SK-N-SH (cell line): Measurements from ENCODE around the gene IL17RA. TPM values are rescaled to one million over a fixed set of nuclear protein-coding genes. Genes with fewer than 3 reads are reported as not detected.
A peak's percentile ranks its signal among the peaks of the same experiment; 100 is the strongest.

Source experiments
- CTCF ChIA-PET: fragments of 300-600, 350-600 bp; formaldehyde crosslinking; extraction: SDS; loops from one replicate; lab custom pipeline; 2021; lab: Yijun Ruan, JAX
- POLR2A ChIA-PET: fragments of 350-600 bp; sonication (Branson Sonifier 250); formaldehyde crosslinking; extraction: SDS; loops from one replicate; lab custom pipeline; 2020; ENCODE audit warnings: antibody characterized with exemption, inconsistent platforms; lab: Yijun Ruan, JAX
- DNase-seq: peaks from one replicate; pipeline ENCODE4 v3.0.0; 2012
- H2AFZ ChIP-seq: fragments of 200-600 bp; sonication (generic); 2 replicates; pipeline ENCODE4 v1.8.1; 2016; ENCODE audit warnings: antibody characterized with exemption, mild to moderate bottlenecking, low read depth
- H3F3A ChIP-seq: fragments of 200-600 bp; sonication (generic); replicated peaks from 2 replicates; pipeline ENCODE3; 2016; ENCODE audit warnings: antibody characterized with exemption, mild to moderate bottlenecking; ENCODE audit not compliant: insufficient read depth
- H3K27ac ChIP-seq, 2 experiments: fragments of 200-500 bp in 1 of 2; fragments of 200-600 bp in 1 of 2; sonication (Bioruptor generic) in 1 of 2; sonication (generic), shearing (Covaris generic) in 1 of 2; 2 replicates each; pipeline versions ENCODE4 v1.5.1 to v1.6.1; 2014 to 2016; ENCODE audit warnings: low read depth in 2 of 2, inconsistent platforms in 1 of 2, low read length in 1 of 2, mild to moderate bottlenecking in 1 of 2, mixed read lengths in 1 of 2
- H3K27me3 ChIP-seq: fragments of 200-600 bp; sonication (generic), shearing (Covaris generic); 2 replicates; pipeline ENCODE4 v1.6.1; 2016; ENCODE audit warnings: mixed run types; ENCODE audit not compliant: insufficient read depth
- H3K36me3 ChIP-seq, 2 experiments: fragments of 200-500 bp in 1 of 2; fragments of 200-600 bp in 1 of 2; sonication (Bioruptor generic) in 1 of 2; sonication (generic) in 1 of 2; replicated peaks in 1 of 2; 2 replicates each; pipeline versions ENCODE3 to v1.5.1; 2014 to 2016; ENCODE audit warnings: low read length in 1 of 2, mild to moderate bottlenecking in 1 of 2; ENCODE audit not compliant: insufficient read depth in 2 of 2, control insufficient read depth in 1 of 2
- H3K4me1 ChIP-seq, 2 experiments: fragments of 200-500 bp in 1 of 2; fragments of 200-600 bp in 1 of 2; sonication (Bioruptor generic) in 1 of 2; sonication (generic), shearing (Covaris generic) in 1 of 2; 2 replicates each; pipeline versions ENCODE4 v1.5.1 to v1.6.1; 2014 to 2016; ENCODE audit warnings: low read depth in 1 of 2, low read length in 1 of 2, mixed run types in 1 of 2; ENCODE audit not compliant: insufficient read depth in 2 of 2, control insufficient read depth in 1 of 2
- H3K4me2 ChIP-seq: fragments of 200-600 bp; sonication (generic), shearing (Covaris generic); 2 replicates; pipeline ENCODE4 v1.6.1; 2017; ENCODE audit warnings: mixed run types
- H3K4me3 ChIP-seq, 2 experiments: fragments of 200-500 bp in 1 of 2; fragments of 200-600 bp in 1 of 2; sonication (Bioruptor generic) in 1 of 2; sonication (generic), shearing (Covaris generic) in 1 of 2; 2 replicates each; pipeline versions ENCODE4 v1.5.1 to v1.8.1; 2014 to 2016; ENCODE audit warnings: low read depth in 2 of 2, inconsistent platforms in 1 of 2, low read length in 1 of 2, mild to moderate bottlenecking in 1 of 2, mixed read lengths in 1 of 2, moderate library complexity in 1 of 2
- H3K79me2 ChIP-seq: fragments of 200-600 bp; sonication (generic); 2 replicates; pipeline ENCODE4 v1.8.1; 2017; ENCODE audit warnings: mild to moderate bottlenecking; ENCODE audit not compliant: insufficient read depth
- H3K9ac ChIP-seq: fragments of 200-600 bp; sonication (generic); 2 replicates; pipeline ENCODE4 v1.6.1; 2017; ENCODE audit warnings: mixed run types
- H3K9me2 ChIP-seq: fragments of 200-600 bp; sonication (generic); 2 replicates; pipeline ENCODE4 v1.6.1; 2017; ENCODE audit warnings: mixed run types
- H3K9me3 ChIP-seq: fragments of 200-600 bp; sonication (generic); 2 replicates; pipeline ENCODE4 v1.6.1; 2017; ENCODE audit warnings: mixed run types, mild to moderate bottlenecking, moderate library complexity
- H4K20me1 ChIP-seq: fragments of 200-600 bp; sonication (generic); 2 replicates; pipeline ENCODE4 v1.6.1; 2017; ENCODE audit warnings: mild to moderate bottlenecking, mixed run types; ENCODE audit not compliant: insufficient read depth
- CTCF ChIP-seq: fragments of 200-600 bp; sonication (generic); IDR thresholded peaks from 2 replicates; pipeline ENCODE4 v1.6.1; 2017; ENCODE audit warnings: antibody characterized with exemption, mild to moderate bottlenecking, moderate library complexity
- ELF1 ChIP-seq: IDR thresholded peaks from 2 replicates; pipeline ENCODE4 v1.4.0; 2012
- EZH2phosphoT487 ChIP-seq: fragments of 200-600 bp; sonication (generic); IDR thresholded peaks from 2 replicates; pipeline ENCODE4 v1.6.1; 2017; ENCODE audit warnings: low read depth, mixed run types, mild to moderate bottlenecking, antibody characterized with exemption, moderate library complexity, borderline replicate concordance
- JUND ChIP-seq: IDR thresholded peaks from 2 replicates; pipeline ENCODE4 v1.4.0; 2012
- MXI1 ChIP-seq: IDR thresholded peaks from 2 replicates; pipeline ENCODE4 v1.6.1; 2012; ENCODE audit warnings: mild to moderate bottlenecking, low read depth, low read length, improper control_type of control experiment
- NRF1 ChIP-seq: IDR thresholded peaks from 2 replicates; pipeline ENCODE4 v1.6.1; 2012; ENCODE audit warnings: low read depth, mild to moderate bottlenecking, low read length
- POLR2AphosphoS5 ChIP-seq: IDR thresholded peaks from 2 replicates; pipeline ENCODE4 v1.6.1; 2012; ENCODE audit warnings: low read depth, low read length
- RAD21 ChIP-seq: IDR thresholded peaks from 2 replicates; pipeline ENCODE4 v1.6.1; 2012; ENCODE audit warnings: mild to moderate bottlenecking, low read length
- WGBS: methylation state at CpG from one replicate; pipeline ENCODE4 v1.1.6; 2017; ENCODE audit warnings: low lambda C conversion rate; 5-methylcytosine and 5-hydroxymethylcytosine counted together
- polyA plus RNA-seq, 3 experiments: library from polyadenylated mRNA; depleted of rRNA; stranded (reverse); fragments of >200 nt; gene quantifications; 2 replicates each; pipeline ENCODE4 v1.2.3, GENCODE V29; 2012

The IL17RA gene
- polyA plus RNA-seq, 1 of the 3 experiments (the other 2 are of a cell fraction) = 4.5 TPM

GRCh38 chr22:17161991-17162390 lies 77.2 kb downstream of the IL17RA start:
- Histone ChIP-seq H3K9me3 (no peaks in the 10 kb centered on the region), H4K20me1 (0 out of 2 replicates have a peak, but pooled peaks cover 2% of the 10 kb centered on the region), H3K4me2 (no peak overlapping the region), H3K27ac (no peak overlapping the region), H3K79me2 (peaks cover 18% of the 10 kb centered on the region), H3K4me3 (no peak overlapping the region), H3K9ac (no peak overlapping the region), H2AFZ (no peak overlapping the region), H3F3A (peaks cover 6% of the 10 kb centered on the region), H3K4me1 (peaks cover 0 to 9% of the 10 kb centered on the region in 2 experiments; a peak in 1 of 4 replicates), H3K36me3 (no peaks in the 10 kb centered on the region), H3K27me3 (no peaks in the 10 kb centered on the region), H3K9me2 (no peaks in the 10 kb centered on the region)
- CTCF ChIA-PET = interaction anchor here (0.9 to 1.9 kb wide), 2 partner anchors 10 to 11 kb away, joined by 3 to 18 read pairs; no protein-coding TSS in a partner anchor
- POLR2A ChIA-PET = no interaction called here
- DNase-seq = no peak
- 89% methylated on average over 3 of the region's 3 CpGs for WGBS
- TF ChIP-seq ELF1 = no peak
- no peak for TF ChIP-seq MXI1
- TF ChIP-seq EZH2phosphoT487 = no peak
- TF ChIP-seq JUND = no peak
- no peak for TF ChIP-seq CTCF
- no peak for TF ChIP-seq NRF1
- TF ChIP-seq RAD21 = no peak

- Histone ChIP-seq H3K4me2 (no peak overlapping the region), H3K9me2 (no peaks in the 10 kb centered on the region), H3K9me3 (no peaks in the 10 kb centered on the region), H3K79me2 (peaks cover 10% of the 10 kb centered on the region; the same call in 1 of the 2 replicates), H3K4me1 (peaks cover 0 to 7% of the 10 kb centered on the region in 2 experiments; a peak in 1 of 4 replicates), H2AFZ (no peak overlapping the region), H3K36me3 (no peaks in the 10 kb centered on the region), H3K9ac (no peak overlapping the region), H3K27ac (no peak overlapping the region), H3F3A (peaks cover 6% of the 10 kb centered on the region), H3K27me3 (no peaks in the 10 kb centered on the region), H3K4me3 (no peak overlapping the region), H4K20me1 (no peaks in the 10 kb centered on the region)
- CTCF ChIA-PET = interaction anchor here (1.9 kb wide), 1 partner anchor 9 kb away, joined by 18 read pairs; no protein-coding TSS in a partner anchor
- TF ChIP-seq NRF1 = no peak
- 94% methylated on average over 8 of the region's 8 CpGs for WGBS
- DNase-seq = no peak
- POLR2A ChIA-PET = interaction anchor here (1.3 kb wide), 1 partner anchor 9 kb away, joined by 5 read pairs; no protein-coding TSS in a partner anchor
These were observed 77.9 kb downstream of the IL17RA start for GRCh38 chr22:17162731-17163130.

- Histone ChIP-seq H3K36me3 (no peaks in the 10 kb centered on the region), H3K27me3 (no peaks in the 10 kb centered on the region), H3K79me2 (peaks cover 7% of the 10 kb centered on the region; the same call in 1 of the 2 replicates), H3F3A (no peaks in the 10 kb centered on the region), H3K9me3 (no peaks in the 10 kb centered on the region), H3K4me3 (no peak overlapping the region), H3K9me2 (no peaks in the 10 kb centered on the region), H3K9ac (no peak overlapping the region), H2AFZ (no peak overlapping the region), H3K27ac (no peak overlapping the region), H3K4me1 (peaks cover 0 to 7% of the 10 kb centered on the region in 2 experiments; a peak in 1 of 4 replicates), H3K4me2 (no peak overlapping the region), H4K20me1 (no peaks in the 10 kb centered on the region)
- TF ChIP-seq POLR2AphosphoS5 (no peak), CTCF (peak; percentile 33; the same call in 1 of the 2 replicates)
- WGBS = 78% methylated on average over 3 of the region's 3 CpGs
- peak; percentile 37 for DNase-seq
- ChIA-PET POLR2A (no interaction called here), CTCF (interaction anchor here (1.6 kb wide), 1 partner anchor 9 kb away, joined by 3 read pairs; no protein-coding TSS in a partner anchor)
These were observed 79.7 kb downstream of the IL17RA start for GRCh38 chr22:17164392-17165024.
